Stimulated activated CD8-positive, alpha-beta memory T cell treated with anti-CD3 and anti-CD28 coated beads, Interleukin-2, amount 100 ng/mL, for 48 hours (primary cell): ENCODE measurements around the gene RLF.
"Not testable (repeated sequence)": the region's sequence is repeated elsewhere in the genome, so short reads cannot be mapped to it uniquely, and the experiment has no call there.

Source experiments
- DNase-seq, 2 donors: peaks; one replicate each; pipeline ENCODE4 v3.0.0-alpha.2; 2020; ENCODE audit warnings: low read depth in 2 of 2

Gene RLF

GRCh38 chr1:40162753-40163441 is 1.7 kb downstream of the RLF start:
- no peak for DNase-seq

- no peak for DNase-seq
Measured at GRCh38 chr1:40167317-40167716, 6.1 kb downstream of the RLF start.

DNA sequence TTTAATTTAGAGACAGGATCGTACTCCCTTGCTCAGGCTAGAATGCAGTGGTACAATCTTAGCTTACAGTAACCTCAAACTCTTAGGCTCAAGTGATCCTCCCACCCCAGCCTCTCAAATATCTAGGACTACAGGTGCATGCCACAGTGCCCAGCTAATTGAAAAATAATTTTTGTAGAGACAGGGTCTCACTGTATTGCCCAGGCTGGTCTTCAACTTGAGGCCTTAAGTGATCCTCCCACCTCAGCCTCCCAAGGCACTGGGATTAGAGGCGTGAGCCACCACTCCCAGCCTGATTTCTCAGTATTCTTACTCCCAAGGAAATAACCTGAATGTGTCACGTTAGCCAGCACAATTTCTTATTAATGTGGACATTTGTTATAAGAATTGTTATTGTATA is 9.8 kb downstream of the RLF start:
- DNase-seq, result no peak

- DNase-seq, result no peak
Measured at GRCh38 chr1:40174788-40175187, 13.6 kb downstream of the RLF start.

DNA sequence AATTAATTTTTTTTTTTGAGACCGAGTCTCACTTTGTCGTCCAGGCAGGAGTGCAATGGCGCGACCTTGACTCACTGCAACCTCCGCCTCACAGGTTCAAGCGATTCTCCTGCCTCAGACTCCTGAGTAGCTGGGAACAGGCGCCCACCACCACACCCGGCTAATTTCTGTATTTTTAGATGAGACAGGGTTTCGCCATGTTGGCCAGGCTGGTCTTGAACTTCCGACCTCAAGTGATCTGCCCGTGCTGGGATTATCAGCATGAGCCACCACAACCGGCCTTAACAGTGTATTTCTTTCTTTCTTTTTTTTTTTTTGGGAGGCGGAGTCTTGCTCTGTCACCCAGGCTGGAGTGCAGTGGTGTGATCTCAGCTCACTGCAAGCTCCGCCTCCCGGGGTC is 15.8 kb downstream of the RLF start:
- DNase-seq, result not testable (repeated sequence)

- DNase-seq, result no peak
Measured at GRCh38 chr1:40178200-40178599, 17.0 kb downstream of the RLF start.

DNA sequence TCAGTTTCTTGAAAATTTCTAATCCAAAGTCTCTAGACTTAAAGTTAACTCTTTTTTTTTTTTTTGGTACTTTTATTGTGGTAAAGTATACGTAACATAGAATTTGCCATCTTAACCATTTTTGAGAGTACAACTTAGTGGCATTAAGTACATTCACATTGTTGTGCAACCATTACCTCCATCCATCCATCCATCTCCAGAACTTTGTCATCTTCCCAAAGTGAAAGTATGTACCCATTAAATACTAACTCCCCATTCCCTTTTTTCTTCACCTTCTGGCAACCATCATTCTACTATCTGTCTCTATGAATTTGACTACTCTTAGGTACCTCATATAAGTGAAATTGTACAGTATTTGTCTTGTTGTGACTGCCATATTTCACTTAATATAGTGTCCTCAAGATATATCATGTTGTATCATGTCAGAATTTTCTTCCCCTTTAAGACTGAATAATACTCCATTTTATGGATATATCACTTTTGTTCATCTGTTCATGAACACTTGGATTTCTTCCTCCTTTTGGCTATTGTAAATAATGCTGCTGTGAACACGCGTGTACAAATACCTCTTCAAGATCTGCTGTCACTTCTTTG is 18.4 kb downstream of the RLF start:
- DNase-seq, result no peak

GRCh38 chr1:40183055-40183710 is 22.0 kb downstream of the RLF start:
- DNase-seq, result no peak

GRCh38 chr1:40184193-40184592 is 23.0 kb downstream of the RLF start:
- DNase-seq, result no peak

GRCh38 chr1:40185951-40186864 is 25.0 kb downstream of the RLF start:
- DNase-seq, result peak; percentile 33 to 36

GRCh38 chr1:40187399-40187798 is 26.2 kb downstream of the RLF start:
- DNase-seq, result no peak

- DNase-seq, result not testable (repeated sequence)
Measured at GRCh38 chr1:40194639-40195038, 33.5 kb downstream of the RLF start.

DNA sequence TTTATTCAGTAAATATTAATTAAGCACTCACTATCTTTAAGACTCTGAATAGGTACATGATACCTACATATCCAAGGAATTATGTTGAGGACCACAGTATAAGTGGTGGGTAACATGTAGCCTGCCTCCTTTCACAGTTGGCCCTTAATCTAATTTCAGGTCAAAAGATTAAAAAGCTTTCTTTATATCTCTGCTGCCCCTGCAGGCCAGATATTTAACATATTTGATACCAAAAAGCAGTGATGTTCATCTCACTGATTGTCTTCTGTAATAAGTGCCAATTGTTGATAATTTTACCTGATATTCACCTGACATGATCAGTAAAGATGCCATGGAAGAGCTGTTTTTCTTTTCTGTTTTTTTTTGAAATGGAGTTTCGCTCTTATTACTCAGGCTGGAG is 36.5 kb downstream of the RLF start:
- no peak for DNase-seq

GRCh38 chr1:40199126-40199525 is 37.9 kb downstream of the RLF start:
- no peak for DNase-seq

DNA sequence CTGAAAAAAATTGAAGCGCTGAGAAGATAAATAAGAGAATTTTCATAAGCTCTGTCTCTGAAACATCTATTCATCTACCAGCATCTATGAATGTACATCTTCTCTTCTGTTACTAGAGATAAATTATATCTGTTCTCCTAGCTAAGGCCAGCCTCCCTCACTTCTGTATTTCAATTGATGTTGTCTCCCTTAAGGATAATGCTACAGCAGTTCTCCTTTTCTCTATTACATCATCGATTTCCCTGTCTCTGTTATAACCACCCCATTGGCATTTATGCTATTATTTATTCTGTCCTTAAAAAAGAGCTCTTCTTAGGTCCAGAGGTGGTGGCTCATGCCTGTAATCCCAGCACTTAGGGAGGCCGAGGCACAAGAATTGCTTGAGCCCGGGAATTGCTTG is 43.7 kb downstream of the RLF start:
- DNase-seq, result no peak

- DNase-seq, result no peak
Measured at GRCh38 chr1:40210511-40211204, 49.5 kb downstream of the RLF start.

- DNase-seq, result no peak
Measured at GRCh38 chr1:40218333-40218732, 57.1 kb downstream of the RLF start.

GRCh38 chr1:40221471-40221905 is 60.3 kb downstream of the RLF start:
- not testable (repeated sequence) for DNase-seq

- DNase-seq, result no peak
Measured at GRCh38 chr1:40221977-40222772, 61.0 kb downstream of the RLF start.

- no peak for DNase-seq
Measured at GRCh38 chr1:40224040-40224439, 62.9 kb downstream of the RLF start.

DNA sequence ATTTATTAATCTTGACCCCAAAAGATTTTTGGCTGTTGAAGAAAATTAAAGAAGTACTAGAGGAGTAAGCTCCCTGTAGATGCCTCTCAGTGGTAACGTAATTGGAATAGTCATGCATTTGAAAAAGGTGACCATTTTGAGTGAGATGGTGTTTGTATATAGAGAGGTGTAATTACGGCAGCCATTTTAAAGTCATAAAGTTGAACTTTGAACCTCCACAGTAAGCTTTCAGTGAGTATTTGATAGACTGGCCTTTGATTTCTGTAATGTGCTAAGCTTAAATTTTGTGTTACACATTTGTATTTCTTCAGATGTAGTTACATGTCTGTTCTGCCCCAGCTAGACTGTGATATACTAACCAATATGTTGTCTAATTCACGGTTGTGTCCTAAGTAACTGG is 65.0 kb downstream of the RLF start:
- DNase-seq, result no peak
